Stimulated activated CD8-positive, alpha-beta memory T cell treated with anti-CD3 and anti-CD28 coated beads, Interleukin-4, amount 100 ng/mL, for 48 hours (primary cell): ENCODE measurements around the gene IDI1.
A peak's percentile ranks its signal among the peaks of the same experiment; 100 is the strongest.
"Not testable (repeated sequence)": the region's sequence is repeated elsewhere in the genome, so short reads cannot be mapped to it uniquely, and the experiment has no call there.

ENCODE experiments used
- DNase-seq: peaks from one replicate; pipeline ENCODE4 v3.0.0-alpha.2; 2020

The IDI1 gene

DNA sequence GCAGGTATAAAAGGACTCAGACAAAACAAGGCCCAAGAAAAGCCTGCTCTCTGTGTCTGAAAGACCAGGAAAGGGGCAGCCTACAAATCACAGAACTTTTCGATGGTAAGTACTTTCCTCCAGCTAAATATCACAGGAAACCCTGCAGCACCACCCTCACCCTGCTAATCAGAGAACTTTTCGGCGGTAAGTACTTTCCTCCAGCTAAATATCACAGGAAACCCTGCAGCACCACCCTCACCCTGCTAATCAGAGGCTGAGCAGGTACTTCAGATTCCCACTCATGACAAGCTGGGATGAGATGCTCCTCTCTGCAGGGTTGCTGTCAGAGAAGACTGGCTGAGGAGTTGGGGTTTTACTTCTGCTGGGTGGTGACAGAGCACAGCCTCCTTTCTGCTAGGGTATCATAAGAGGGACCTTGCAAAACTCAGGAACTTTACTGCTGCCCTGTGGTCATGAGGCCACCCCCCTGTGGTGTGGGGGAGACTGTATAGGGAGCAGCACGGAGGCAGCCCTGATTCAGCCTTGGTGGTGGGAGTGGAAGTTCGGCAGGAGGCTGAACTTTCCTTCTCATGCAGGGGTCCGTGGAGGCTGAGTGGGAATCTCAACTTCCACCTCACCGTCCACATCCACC is 14.4 kb upstream of the IDI1 start:
- peak; percentile 41 for DNase-seq

DNA sequence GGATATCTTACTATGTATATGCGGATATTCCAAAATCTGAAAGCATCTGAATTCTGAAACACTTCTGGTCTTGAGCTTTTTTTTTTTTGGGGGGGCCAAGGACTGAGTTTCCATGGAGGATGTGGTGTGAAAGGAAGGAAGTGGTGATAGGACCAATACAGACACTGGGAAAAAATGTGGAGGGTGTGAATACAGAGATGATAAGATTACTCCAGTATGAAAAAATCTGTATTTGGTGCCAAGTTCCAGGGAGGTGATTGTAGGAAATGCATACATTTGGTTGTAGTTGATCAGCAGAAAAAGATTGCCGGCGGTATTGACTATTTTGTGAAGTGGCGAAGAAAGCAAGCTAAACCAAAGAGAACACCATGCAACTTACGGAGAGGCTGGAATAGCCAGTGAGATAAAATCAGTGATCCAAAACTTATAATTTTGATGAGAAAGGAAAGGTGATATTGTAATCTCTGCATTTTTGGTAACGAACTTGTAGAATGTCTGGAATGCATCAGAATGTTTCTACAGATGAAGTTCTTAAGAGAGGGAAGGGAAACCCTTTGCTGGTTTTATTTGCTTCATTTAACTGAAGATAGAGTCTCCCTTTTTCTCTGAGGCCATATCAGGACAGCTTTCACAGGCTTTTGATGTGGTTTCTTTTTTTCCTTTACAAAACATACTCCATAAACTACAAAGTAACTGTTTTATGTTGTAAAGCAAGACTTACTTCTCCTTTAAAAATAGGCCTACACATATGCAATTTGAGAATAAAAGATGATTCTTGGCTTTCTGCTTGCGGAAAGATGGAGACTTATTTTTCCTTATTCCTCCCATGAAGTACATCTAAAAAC is 13.2 kb upstream of the IDI1 start:
- DNase-seq: no peak

- no peak for DNase-seq
Observed at GRCh38 chr10:1059902-1060301, 11.0 kb upstream of the IDI1 start.

DNA sequence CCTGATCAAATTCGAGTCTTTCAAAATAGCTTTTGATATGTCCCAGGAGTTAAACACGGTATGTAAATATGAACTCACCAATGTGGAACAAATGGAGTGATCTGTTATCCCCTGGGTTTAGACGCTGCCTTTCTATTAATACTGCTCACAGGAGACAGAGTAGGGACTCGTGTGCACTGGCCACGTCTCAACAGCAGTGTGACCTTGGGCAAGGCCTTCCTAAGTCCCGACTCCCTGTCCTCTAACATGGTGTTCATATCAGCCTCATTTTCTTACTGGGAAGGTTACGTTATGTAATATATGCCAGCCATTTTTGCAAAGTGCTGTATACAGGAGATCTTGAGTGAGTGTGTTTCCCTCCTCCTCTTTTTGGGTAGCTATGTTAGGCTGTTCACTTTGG is 9.1 kb upstream of the IDI1 start:
- DNase-seq: no peak

GRCh38 chr10:1057106-1057657 is 8.3 kb upstream of the IDI1 start:
- no peak for DNase-seq

GRCh38 chr10:1056326-1057105 is 7.6 kb upstream of the IDI1 start, which contains the start of gene WDR37:
Gene WDR37, plus strand, starts transcription at chr10:1056385. Its CDS starts 15,771 bp downstream, at chr10:1072156.
- peak; percentile 92 for DNase-seq

- no peak for DNase-seq
Observed at GRCh38 chr10:1054684-1055083, 5.8 kb upstream of the IDI1 start.

GRCh38 chr10:1050554-1050953 is 1.6 kb upstream of the IDI1 start:
- DNase-seq: peak; percentile 50

DNA sequence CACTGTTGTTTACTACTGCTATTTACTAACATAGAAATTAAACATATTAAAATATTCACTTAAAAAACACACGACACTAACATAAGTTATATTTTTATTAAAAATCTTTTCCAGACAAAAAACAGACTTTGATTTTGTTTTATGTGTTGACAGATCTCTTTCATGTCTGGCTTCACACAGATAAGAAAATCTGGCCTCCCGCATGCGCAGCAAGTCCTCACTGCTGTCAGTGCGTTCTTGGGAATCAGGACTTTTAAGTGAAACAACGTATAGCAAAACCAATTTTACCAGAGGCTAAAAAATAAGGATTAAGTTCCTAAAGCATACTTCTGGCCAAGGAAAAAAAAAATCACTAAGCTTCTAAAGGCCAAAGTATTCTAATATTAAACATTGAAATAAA is 1.2 kb upstream of the IDI1 start:
- DNase-seq: no peak

DNA sequence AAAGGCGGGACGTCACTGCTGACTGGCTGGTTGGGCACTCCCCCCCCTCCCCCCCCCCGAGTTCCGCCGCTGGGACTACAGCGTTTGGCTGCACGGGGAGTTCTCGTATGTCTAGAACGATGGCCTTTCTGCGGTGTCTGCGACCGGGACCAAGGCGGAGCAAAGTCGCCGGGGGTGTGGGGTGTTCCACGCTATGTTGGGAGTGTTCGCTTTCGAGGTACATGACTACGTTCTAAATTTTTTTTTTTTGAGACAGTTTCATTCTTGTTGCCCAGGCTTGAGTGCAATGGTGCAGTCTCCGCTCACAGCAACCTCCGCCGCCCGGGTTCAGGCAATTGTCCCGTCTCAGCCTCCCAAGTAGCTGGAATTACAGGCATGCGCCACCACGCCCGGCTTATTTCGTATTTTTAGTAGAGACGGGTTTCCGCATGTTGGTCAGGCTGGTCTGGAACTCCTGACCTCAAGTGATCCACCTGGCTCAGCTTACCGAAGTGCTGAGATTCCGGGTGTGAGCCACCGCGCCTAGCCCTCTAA is 573 bp upstream of the IDI1 start:
- DNase-seq: no peak

- no peak for DNase-seq
Observed at GRCh38 chr10:1048349-1048731, 579 bp downstream of the IDI1 start.

- peak; percentile 45 for DNase-seq
Observed at GRCh38 chr10:1047937-1048336, 982 bp downstream of the IDI1 start.

- DNase-seq: no peak
Observed at GRCh38 chr10:1045415-1045814, 3.5 kb downstream of the IDI1 start.

GRCh38 chr10:1044964-1045363 is 4.0 kb downstream of the IDI1 start:
- DNase-seq: no peak

DNA sequence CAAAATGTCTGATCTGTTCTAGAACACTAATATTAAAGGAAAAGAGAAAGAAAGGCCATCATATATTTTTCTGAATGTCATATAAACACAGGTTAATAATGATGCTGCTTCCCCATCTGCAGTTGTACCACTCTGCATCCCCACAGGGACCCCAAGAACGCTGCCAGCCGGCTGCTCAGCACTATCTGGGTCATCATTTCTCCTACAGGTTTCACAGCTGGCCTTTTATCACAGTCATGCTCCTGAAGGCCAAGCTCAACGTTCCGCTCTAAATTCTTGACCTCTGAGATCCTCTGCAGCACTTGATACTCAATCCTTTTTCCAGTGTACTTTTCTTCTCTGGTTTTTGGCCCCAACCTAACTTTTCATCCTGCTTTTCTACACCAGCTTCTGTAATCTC is 4.8 kb downstream of the IDI1 start:
- no peak for DNase-seq

DNA sequence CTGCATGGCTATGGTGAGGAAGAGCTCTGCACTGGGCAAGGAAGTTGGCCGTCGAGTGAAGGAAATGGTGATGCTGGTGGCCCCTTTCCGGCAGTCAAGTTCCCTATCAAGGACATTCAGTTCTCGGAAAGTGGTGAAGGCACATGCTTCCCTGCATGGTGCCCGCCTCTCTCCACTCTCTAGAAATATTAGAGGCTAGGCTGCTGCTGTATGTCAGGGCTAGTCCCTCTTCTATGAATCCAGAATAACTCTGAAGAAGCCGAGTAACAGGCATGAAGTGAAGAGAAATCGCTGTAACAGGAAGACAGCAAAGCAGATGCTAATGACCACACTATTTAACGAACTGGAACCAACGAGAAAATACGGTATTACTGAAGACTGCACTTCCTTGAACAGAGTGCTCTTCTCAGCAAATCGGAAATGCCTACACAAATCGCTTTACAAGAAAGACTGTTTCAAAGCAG is 5.4 kb downstream of the IDI1 start:
- DNase-seq: no peak

DNA sequence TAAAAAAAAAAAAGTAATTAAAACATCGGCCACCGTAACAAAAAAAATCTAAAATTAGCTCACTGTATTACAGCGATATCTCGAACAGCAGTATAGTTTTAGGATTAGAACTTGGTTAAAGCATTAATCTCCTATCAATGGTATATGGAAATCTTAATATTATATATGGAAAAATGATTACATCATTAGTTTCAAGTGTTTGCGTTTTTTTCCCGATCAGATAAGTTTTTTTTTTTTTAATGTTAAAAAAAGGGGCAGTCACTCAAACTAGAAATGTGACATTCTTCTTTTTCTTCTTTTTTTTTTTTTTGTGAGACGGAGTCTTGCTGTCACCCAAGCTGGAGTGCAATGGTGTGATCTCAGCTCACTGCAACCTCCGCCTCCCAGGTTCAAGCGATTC is 7.4 kb downstream of the IDI1 start:
- DNase-seq: no peak

GRCh38 chr10:1040133-1040532 is 8.8 kb downstream of the IDI1 start:
- no peak for DNase-seq

- not testable (repeated sequence) for DNase-seq
Observed at GRCh38 chr10:1038769-1039168, 10.2 kb downstream of the IDI1 start.

- DNase-seq: no peak
Observed at GRCh38 chr10:1037098-1037497, 11.8 kb downstream of the IDI1 start.

DNA sequence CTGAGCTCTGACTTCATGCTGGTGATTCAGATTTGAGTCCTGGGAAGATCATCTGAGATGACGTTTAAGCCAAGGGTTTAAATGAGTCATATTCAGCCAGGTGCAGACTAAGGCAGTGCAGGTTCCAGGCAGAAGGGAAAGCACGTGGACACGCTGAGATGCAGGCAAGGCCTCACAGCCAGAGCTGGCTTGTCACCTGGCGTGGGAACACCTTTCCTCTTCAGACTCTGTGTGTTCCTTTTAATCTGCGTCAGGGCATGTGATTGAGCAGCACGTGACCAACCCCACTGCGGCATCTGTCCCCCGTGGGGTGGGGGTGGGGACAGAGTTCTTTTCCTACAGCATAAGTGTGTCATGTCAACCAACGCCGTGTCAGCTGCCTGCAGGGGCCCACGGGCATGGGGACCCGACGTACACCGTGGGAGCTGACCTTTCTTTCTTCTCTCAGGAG is 12.6 kb downstream of the IDI1 start:
- DNase-seq: no peak

DNA sequence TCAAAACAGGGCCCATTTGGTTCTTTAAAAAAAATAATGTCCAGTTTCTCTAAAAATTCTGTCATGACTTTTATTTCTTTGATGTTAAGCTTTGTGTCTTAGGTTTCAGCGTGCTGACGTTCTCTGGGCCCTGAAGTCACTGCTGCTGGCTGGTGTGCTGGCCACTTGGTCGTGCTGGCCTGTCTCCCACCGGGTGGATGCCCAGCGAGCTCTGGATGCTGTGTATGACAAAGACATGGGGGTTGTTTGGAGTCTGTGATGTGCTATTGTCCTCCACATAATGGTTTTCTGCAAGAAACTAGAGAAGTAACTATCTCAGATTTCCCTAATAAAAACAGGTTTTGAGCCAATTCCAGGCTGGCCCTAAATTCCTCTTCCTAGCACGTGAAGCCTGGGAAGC is 13.7 kb downstream of the IDI1 start:
- DNase-seq: no peak

DNA sequence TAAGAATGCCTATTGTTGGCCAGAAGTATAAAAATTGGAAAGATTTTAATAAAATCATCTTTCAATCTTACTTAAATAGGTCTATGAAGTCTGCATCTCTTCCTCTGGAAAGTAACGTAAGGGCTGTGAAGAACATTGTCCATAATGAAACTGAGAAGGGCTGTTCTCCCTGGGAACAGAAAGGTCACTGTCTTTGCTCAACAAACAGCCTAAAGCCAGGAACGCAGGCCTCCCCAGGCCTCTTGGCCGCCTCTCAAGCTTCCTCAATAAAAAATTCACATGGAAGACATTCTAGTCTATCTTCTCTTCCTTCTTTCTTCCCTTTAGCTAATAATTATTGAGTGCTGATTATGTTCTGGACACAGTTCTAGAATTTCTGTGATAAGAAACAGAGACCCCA is 14.2 kb downstream of the IDI1 start:
- DNase-seq: no peak
